Mesothelial cell of epicardium (in vitro differentiated cells): ENCODE measurements around the gene FKBP5. TPM values are rescaled to one million over a fixed set of nuclear protein-coding genes. Genes with fewer than 3 reads are reported as not detected.

Experiments used
- DNase-seq, 2 experiments: peaks; one replicate each; pipeline ENCODE4 v3.0.0; 2021; ENCODE audit warnings: low spot score in 2 of 2; ENCODE audit not compliant: unreplicated experiment in 2 of 2
- H3K27ac Mint-ChIP-seq: 2 replicates; pipeline ENCODE4 v1.8.0; 2021; ENCODE audit warnings: mixed read lengths
- H3K27me3 Mint-ChIP-seq: 2 replicates; pipeline ENCODE4 v1.8.0; 2021; ENCODE audit warnings: low read depth, mixed read lengths
- H3K36me3 Mint-ChIP-seq: 2 replicates; pipeline ENCODE4 v1.8.0; 2021; ENCODE audit warnings: mixed read lengths
- H3K4me1 Mint-ChIP-seq: 2 replicates; pipeline ENCODE4 v1.8.0; 2021; ENCODE audit warnings: mixed read lengths
- H3K4me3 Mint-ChIP-seq: 2 replicates; pipeline ENCODE4 v1.8.0; 2021; ENCODE audit warnings: mild to moderate bottlenecking, moderate library complexity, mixed read lengths
- H3K9me3 Mint-ChIP-seq: 2 replicates; pipeline ENCODE4 v1.8.0; 2021; ENCODE audit warnings: mixed read lengths
- total RNA-seq: library from RNA; stranded (reverse); gene quantifications from 3 replicates; pipeline ENCODE4 v1.2.1, GENCODE V29; 2021
- TF ChIP-seq, protein P1 (sequence below): fragments of 200-600 bp; sonication (generic); IDR thresholded peaks from one replicate; pipeline ENCODE4 v1.5.0; 2021; ENCODE audit warnings: antibody characterized with exemption; ENCODE audit not compliant: unreplicated experiment

The FKBP5 gene
- total RNA-seq, 1 donor from 2014 or later: 7.3 TPM

- H3K9me3 Mint-ChIP-seq: no peaks in the 10 kb centered on the region
- H3K36me3 Mint-ChIP-seq: no peaks in the 10 kb centered on the region
- no peak overlapping the region for H3K4me3 Mint-ChIP-seq
- H3K4me1 Mint-ChIP-seq: peaks cover 36% of the 10 kb centered on the region
- H3K27me3 Mint-ChIP-seq: peaks cover 11% of the 10 kb centered on the region
- TF ChIP-seq, protein P1, sequence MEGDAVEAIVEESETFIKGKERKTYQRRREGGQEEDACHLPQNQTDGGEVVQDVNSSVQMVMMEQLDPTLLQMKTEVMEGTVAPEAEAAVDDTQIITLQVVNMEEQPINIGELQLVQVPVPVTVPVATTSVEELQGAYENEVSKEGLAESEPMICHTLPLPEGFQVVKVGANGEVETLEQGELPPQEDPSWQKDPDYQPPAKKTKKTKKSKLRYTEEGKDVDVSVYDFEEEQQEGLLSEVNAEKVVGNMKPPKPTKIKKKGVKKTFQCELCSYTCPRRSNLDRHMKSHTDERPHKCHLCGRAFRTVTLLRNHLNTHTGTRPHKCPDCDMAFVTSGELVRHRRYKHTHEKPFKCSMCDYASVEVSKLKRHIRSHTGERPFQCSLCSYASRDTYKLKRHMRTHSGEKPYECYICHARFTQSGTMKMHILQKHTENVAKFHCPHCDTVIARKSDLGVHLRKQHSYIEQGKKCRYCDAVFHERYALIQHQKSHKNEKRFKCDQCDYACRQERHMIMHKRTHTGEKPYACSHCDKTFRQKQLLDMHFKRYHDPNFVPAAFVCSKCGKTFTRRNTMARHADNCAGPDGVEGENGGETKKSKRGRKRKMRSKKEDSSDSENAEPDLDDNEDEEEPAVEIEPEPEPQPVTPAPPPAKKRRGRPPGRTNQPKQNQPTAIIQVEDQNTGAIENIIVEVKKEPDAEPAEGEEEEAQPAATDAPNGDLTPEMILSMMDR: no peak
- no peak for DNase-seq
- H3K27ac Mint-ChIP-seq: no peak overlapping the region
Observed at GRCh38 chr6:35716798-35717197, 28.1 kb upstream of the FKBP5 start.

DNA sequence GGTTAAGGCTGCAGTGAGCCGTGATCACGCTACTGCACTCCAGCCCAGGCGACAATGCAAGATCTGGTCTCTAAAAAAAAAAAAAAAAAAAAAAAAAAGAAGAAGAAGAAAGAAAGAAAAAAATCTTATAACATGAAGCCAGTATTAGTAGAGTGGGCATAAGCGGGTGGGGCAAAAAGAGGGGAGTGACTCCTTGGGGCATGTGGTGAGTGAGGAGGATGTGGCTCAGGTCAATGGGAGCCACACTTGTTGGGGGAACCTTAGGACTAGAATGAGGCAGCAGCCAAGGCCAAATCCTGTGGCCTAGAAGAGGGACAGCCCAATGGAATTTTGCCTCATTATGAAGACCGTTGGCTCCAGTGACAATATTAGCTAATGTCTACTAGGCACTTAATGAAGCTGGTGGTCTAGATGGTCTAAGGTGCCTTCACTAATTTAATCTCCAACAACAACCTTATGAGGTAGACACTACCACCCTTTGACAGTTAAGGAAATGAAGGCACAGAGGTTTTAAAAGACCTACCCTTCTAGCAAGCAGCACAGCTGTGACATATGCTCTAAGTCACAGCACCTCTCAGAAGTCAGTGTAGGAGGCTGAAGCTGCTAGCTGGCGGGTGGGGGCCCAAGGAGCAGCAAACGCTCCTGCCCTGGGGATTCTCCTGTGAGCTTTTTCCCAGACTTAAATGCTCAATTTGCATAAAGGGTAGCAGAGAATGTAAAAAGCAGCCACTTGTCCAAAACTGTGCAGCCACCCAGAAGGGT, 24.5 kb upstream of the FKBP5 start:
- TF ChIP-seq, protein P1: no peak
- Mint-ChIP-seq H3K4me3 (no peak overlapping the region), H3K27ac (no peak overlapping the region), H3K4me1 (peaks cover 10% of the 10 kb centered on the region), H3K36me3 (peaks cover 4% of the 10 kb centered on the region), H3K27me3 (peaks cover 11% of the 10 kb centered on the region), H3K9me3 (peaks cover 9% of the 10 kb centered on the region)
- DNase-seq: no peak

DNA sequence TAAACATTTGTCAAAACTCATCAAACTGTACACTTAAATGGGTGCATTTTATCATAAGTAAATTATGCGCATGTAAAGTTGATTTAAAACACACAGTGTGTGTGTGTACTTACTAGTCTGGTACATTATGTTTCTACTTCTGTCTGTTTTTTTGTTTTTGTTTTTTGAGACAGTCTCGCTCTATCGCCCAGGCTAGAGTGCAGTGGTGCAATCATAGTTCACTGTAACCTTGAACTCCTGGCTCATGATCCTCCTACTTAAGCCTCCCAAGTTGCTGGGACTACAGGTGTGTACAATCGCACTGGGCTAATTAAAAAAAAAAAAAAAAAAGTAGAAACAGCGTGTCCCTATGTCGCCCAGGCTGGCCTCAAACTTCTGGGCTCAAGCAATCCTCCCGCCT, 23.0 kb upstream of the FKBP5 start:
- Mint-ChIP-seq H3K27ac (no peak overlapping the region), H3K4me3 (no peak overlapping the region)

DNA sequence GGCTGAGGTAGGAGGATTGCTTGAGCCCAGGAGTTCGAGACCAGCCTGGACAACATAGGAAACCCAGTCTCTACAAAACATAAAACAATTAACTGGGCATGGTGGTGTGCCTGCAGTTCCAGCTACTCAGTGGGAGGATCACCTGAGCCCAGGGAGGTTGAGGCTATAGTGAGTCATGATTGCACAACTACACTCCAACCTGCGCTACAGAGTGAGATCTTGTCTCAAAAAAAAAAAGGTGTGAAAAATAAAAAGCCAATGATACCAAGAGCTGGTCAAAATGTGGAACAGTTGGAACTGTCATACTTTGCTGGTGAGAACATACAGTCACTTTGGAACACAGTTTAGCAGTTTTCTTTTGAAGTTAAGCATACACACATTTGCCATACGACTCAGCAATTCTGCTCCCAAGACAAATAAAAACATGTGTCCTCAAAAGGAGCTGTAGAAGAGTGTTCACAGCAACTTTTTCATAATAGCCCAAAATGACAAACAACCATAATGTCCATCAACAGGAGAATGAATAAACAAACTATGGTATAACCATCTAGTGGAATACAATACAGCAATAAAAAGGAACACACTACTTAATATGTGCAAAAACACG, 21.6 kb upstream of the FKBP5 start:
- TF ChIP-seq, protein P1: no peak
- peaks cover 4% of the 10 kb centered on the region for H3K36me3 Mint-ChIP-seq
- H3K4me1 Mint-ChIP-seq: peaks cover 5% of the 10 kb centered on the region
- DNase-seq: no peak
- H3K27ac Mint-ChIP-seq: no peak overlapping the region
- no peak overlapping the region for H3K4me3 Mint-ChIP-seq
- peaks cover under 1% of the 10 kb centered on the region for H3K27me3 Mint-ChIP-seq
- H3K9me3 Mint-ChIP-seq: peaks cover 9% of the 10 kb centered on the region

More for the DNA sequence above, 23.0 kb upstream of the FKBP5 start:
- Mint-ChIP-seq H3K4me1 (peaks cover 3% of the 10 kb centered on the region), H3K9me3 (peaks cover 9% of the 10 kb centered on the region), H3K36me3 (peaks cover 4% of the 10 kb centered on the region), H3K27me3 (peaks cover 11% of the 10 kb centered on the region)
- TF ChIP-seq, protein P1: no peak
- DNase-seq: no peak

DNA sequence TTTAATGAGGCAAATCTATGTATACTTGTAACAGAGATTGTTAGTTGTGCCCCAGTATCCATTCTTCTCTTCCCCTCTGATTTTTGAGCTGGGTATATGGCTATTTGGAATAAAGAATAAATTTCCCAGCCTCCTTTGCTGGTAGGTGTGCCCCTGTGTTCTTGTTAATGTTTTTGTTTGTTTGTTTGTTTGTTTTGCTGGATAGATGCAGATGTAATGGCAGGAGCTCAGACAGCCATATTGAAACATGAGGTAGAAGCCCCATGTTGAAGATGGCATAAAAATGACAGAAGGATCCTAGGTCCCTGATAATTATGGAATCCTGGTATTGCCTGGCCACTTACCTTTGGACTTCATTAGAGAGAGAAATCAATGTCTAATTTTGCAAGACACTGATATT, 19.9 kb upstream of the FKBP5 start:
- TF ChIP-seq, protein P1: no peak
- Mint-ChIP-seq H3K9me3 (peaks cover 15% of the 10 kb centered on the region), H3K27me3 (no peaks in the 10 kb centered on the region), H3K4me1 (peaks cover 5% of the 10 kb centered on the region), H3K27ac (no peak overlapping the region), H3K36me3 (peaks cover 4% of the 10 kb centered on the region), H3K4me3 (no peak overlapping the region)
- DNase-seq: no peak
